Body of pancreas (tissue), 4 donors: ENCODE measurements around the gene LRRC56. TPM values are rescaled to one million over a fixed set of nuclear protein-coding genes. Genes with fewer than 3 reads are reported as not detected.

ENCODE experiments used
- ATAC-seq: fragments of 150-250 bp; one replicate; pipeline ENCODE4 v1.9.1; 2016
- DNase-seq, 4 donors: peaks; one replicate each; pipeline ENCODE4 v3.0.0-alpha.2; 2019
- H3K27ac ChIP-seq, 4 donors: fragments of 200-600 bp; sonication (generic); 1 replicate in 3 of 4; 2 replicates in 1 of 4; pipeline versions ENCODE4 v1.5.1 to v1.6.1; 2016 to 2019; ENCODE audit warnings: mild to moderate bottlenecking in 1 of 4, mixed read lengths in 1 of 4, moderate library complexity in 1 of 4
- H3K27me3 ChIP-seq, 2 donors: fragments of 200-600 bp; sonication (generic); one replicate each; pipeline ENCODE4 v1.6.0; 2016; ENCODE audit warnings: mild to moderate bottlenecking in 1 of 2
- H3K36me3 ChIP-seq, 2 donors: fragments of 200-600 bp; sonication (generic); replicated peaks in 1 of 2; 2 replicates each; pipeline ENCODE4 v1.5.1; 2016; ENCODE audit warnings: low read depth in 2 of 2; ENCODE audit not compliant: insufficient read depth in 1 of 2
- H3K4me1 ChIP-seq: fragments of 200-600 bp; sonication (generic); one replicate; pipeline ENCODE4 v1.6.0; 2016
- H3K4me3 ChIP-seq, 2 donors: fragments of 200-600 bp; sonication (generic); 1 replicate in 1 of 2; 2 replicates in 1 of 2; pipeline ENCODE4 v1.5.1; 2016 to 2019
- H3K9me3 ChIP-seq, 3 donors: fragments of 200-600 bp; sonication (generic); 1 replicate in 2 of 3; 2 replicates in 1 of 3; pipeline ENCODE4 v1.5.1; 2016
- POLR2A ChIP-seq, 3 donors: fragments of 450-650 bp; IDR thresholded peaks; one replicate each; pipeline ENCODE4 v1.6.1; 2016; ENCODE audit warnings: antibody characterized with exemption in 3 of 3, mild to moderate bottlenecking in 2 of 3
- WGBS, 2 donors: methylation state at CpG; one replicate each; pipeline ENCODE4 v1.1.5; 2017; 5-methylcytosine and 5-hydroxymethylcytosine counted together
- intact Hi-C: fragments of 100-400 bp; cut with DNase I; formaldehyde crosslinking; loops from one replicate; pipeline ENCODE4 v1.15.1; 2023
- total RNA-seq, 2 donors: library from RNA; depleted of rRNA; stranded (reverse); fragments of >200 nt; gene quantifications; one replicate each; pipeline ENCODE4 v1.1.0, GENCODE V29; 2016
- TF ChIP-seq, protein P1 (sequence below), 7 experiments: fragments of 450-650 bp in 4 of 7; fragments of 200-600 bp in 3 of 7; sonication (generic) in 3 of 7; IDR thresholded peaks; one replicate each; pipeline ENCODE4 v1.5.1; 2016 to 2019; ENCODE audit warnings: antibody characterized with exemption in 7 of 7

Gene LRRC56
- total RNA-seq, 2 donors from 2014 or later = 1.6 to 2.3 TPM

DNA sequence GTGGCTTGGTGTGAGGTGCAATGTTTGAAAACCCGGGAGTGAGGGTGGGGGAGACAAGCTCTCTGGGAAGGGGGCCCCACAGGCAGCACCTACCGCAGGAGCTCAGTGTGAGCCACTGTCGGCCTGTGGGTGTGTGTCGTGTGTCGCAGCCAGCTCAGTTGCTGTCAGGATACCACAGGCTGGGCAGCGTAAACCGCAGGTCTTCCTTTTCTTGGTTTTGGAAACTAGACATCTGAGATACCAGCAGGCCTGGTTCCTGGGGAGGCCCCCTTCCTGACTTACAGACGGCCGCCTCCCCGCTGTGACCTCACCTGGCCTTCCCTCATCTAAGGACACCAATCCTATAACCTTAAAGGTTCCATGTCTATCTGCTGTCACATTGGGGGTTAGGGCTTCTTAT is 59.0 kb downstream of the LRRC56 start:
- Histone ChIP-seq H3K27ac (no peak overlapping the region), H3K36me3 (peaks cover 18 to 41% of the 10 kb centered on the region in 2 donors), H3K4me3 (no peak overlapping the region), H3K4me1 (no peaks in the 10 kb centered on the region), H3K27me3 (no peaks in the 10 kb centered on the region), H3K9me3 (no peaks in the 10 kb centered on the region)
- no peak for ATAC-seq
- TF ChIP-seq, protein P1, sequence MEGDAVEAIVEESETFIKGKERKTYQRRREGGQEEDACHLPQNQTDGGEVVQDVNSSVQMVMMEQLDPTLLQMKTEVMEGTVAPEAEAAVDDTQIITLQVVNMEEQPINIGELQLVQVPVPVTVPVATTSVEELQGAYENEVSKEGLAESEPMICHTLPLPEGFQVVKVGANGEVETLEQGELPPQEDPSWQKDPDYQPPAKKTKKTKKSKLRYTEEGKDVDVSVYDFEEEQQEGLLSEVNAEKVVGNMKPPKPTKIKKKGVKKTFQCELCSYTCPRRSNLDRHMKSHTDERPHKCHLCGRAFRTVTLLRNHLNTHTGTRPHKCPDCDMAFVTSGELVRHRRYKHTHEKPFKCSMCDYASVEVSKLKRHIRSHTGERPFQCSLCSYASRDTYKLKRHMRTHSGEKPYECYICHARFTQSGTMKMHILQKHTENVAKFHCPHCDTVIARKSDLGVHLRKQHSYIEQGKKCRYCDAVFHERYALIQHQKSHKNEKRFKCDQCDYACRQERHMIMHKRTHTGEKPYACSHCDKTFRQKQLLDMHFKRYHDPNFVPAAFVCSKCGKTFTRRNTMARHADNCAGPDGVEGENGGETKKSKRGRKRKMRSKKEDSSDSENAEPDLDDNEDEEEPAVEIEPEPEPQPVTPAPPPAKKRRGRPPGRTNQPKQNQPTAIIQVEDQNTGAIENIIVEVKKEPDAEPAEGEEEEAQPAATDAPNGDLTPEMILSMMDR (IDR thresholded peaks at IDR 0.05) = no peak
- no peak for TF ChIP-seq POLR2A (IDR thresholded peaks at IDR 0.05)
- 90 to 92% methylated on average over 10 of the region's 10 CpGs for WGBS, 2 donors
- no peak for DNase-seq
- intact Hi-C loops = no loop called here

GRCh38 chr11:597166-597725 is 59.9 kb downstream of the LRRC56 start:
- Histone ChIP-seq H3K4me1 (no peaks in the 10 kb centered on the region), H3K27me3 (no peaks in the 10 kb centered on the region), H3K4me3 (no peak overlapping the region), H3K36me3 (peaks cover 18 to 45% of the 10 kb centered on the region in 2 donors), H3K9me3 (no peaks in the 10 kb centered on the region), H3K27ac (no peak overlapping the region)
- DNase-seq = no peak
- no peak for ATAC-seq
- TF ChIP-seq, protein P1 (IDR thresholded peaks at IDR 0.05) = no peak
- no peak for TF ChIP-seq POLR2A (IDR thresholded peaks at IDR 0.05)
- intact Hi-C loops = no loop called here
- WGBS, 2 donors = 85 to 89% methylated on average over 4 to 29 of the region's 29 CpGs

DNA sequence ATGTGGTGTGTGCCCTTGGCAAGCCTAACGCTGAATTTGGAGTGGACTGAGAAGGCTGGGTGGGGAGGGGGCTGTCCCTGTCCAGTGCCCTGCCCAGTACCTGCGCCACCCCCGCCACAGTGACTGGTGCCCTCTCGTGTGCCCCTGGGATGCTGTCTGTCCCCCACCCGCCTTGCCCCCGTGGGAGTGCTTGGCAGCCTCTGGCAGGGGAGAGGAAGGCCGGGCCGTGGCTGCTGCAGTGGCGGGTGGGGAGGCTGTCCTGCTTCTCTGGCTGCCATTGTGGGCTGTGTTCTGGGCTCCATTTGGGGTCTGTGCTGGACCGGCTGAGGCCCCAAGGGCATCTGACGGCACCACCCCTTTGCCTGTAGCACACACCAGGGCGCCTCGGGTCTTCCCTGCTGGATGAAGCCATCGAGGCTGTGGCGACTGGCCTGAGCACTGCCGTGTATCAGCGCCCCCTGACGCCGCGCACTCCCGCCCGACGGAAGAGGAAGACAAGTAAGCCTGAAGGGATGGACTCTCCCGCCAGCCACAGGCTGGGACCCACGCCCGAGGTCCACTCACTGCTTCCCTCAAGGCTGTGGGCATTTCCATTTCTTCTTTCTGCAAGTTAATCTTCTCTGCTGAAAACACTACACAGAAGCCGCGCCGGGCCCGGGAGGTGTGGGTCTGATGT is 60.8 kb downstream of the LRRC56 start:
- 90 to 93% methylated on average over 7 to 30 of the region's 30 CpGs for WGBS, 2 donors
- Histone ChIP-seq H3K4me1 (no peaks in the 10 kb centered on the region), H3K27ac (no peak overlapping the region), H3K4me3 (no peak overlapping the region), H3K9me3 (no peaks in the 10 kb centered on the region), H3K27me3 (no peaks in the 10 kb centered on the region), H3K36me3 (peaks cover 10 to 43% of the 10 kb centered on the region in 2 donors)
- ATAC-seq (no peak), DNase-seq (no peak)
- no peak for TF ChIP-seq POLR2A (IDR thresholded peaks at IDR 0.05)
- TF ChIP-seq, protein P1 (IDR thresholded peaks at IDR 0.05) = no peak
- intact Hi-C loops = no loop called here

DNA sequence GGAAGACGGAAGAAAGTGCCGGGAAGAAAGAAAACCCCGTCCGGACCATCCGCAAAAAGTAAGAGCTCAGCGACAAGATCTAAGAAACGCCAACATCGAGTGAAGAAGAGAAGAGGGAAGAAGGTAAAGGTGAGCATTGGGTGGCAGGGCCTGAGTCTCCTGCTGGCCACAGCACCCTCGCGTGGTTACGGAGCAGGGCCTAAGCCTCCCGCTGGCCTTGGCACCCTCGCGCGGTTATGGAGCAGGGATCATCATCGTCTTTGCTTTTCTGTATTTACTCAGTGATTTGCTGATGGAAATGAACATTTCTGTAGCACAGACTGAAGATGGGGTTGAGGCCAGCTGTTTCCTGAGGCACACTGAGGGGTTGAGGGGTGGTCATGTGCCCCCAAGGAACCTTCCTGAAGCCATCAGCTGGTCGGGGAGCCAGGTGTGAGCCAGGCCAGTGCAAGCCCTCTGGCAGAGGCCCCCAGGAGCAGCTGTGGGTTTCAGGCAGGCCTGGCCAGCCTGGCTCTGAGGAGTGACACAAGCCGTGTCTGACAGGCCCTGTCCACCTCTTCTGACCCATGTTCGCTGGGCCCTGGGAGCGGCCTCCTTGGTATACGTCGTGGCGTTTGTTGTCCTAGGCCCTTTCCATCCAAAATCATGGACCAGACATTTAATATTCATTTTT is 64.4 kb downstream of the LRRC56 start:
- TF ChIP-seq, protein P1 (IDR thresholded peaks at IDR 0.05) = no peak
- TF ChIP-seq POLR2A (IDR thresholded peaks at IDR 0.05) = no peak
- peaks cover 4 to 60% of the 10 kb centered on the region in 2 donors for H3K36me3 ChIP-seq
- H3K4me3 ChIP-seq = no peak overlapping the region
- H3K4me1 ChIP-seq = no peaks in the 10 kb centered on the region
- H3K9me3 ChIP-seq = no peaks in the 10 kb centered on the region
- 90 to 94% methylated on average over 17 to 23 of the region's 23 CpGs for WGBS, 2 donors
- H3K27me3 ChIP-seq = no peaks in the 10 kb centered on the region
- DNase-seq (no peak), ATAC-seq (no peak)
- intact Hi-C loops = no loop called here
- no peak overlapping the region for H3K27ac ChIP-seq
